Esophagus squamous epithelium (tissue), 5 donors: Measurements from ENCODE around the gene PTPA. TPM values are rescaled to one million over a fixed set of nuclear protein-coding genes. Genes with fewer than 3 reads are reported as not detected.
A peak's percentile ranks its signal among the peaks of the same experiment; 100 is the strongest.

ENCODE experiments used
- DNase-seq: peaks from one replicate; lab custom pipeline; 2025; lab: John Stamatoyannopoulos, UW
- H3K27ac ChIP-seq, 4 donors: fragments of 200-600 bp; sonication (generic); one replicate each; pipeline ENCODE4 v1.5.1; 2016 to 2019; ENCODE audit warnings: mild to moderate bottlenecking in 1 of 4
- H3K27me3 ChIP-seq, 4 donors: fragments of 200-600 bp; sonication (generic); 1 replicate in 3 of 4; 2 replicates in 1 of 4; pipeline versions ENCODE4 v1.5.1 to v1.6.0; 2017 to 2021; ENCODE audit warnings: antibody characterized with exemption in 1 of 4
- H3K36me3 ChIP-seq, 3 donors: fragments of 200-600 bp; sonication (generic); one replicate each; pipeline ENCODE4 v1.5.1; 2016 to 2019
- H3K4me1 ChIP-seq, 3 donors: fragments of 200-600 bp; sonication (generic); one replicate each; pipeline ENCODE4 v1.5.1; 2017 to 2019
- H3K4me3 ChIP-seq, 4 donors: fragments of 200-600 bp; sonication (generic); 1 replicate in 3 of 4; 2 replicates in 1 of 4; pipeline ENCODE4 v1.5.1; 2016 to 2019; ENCODE audit warnings: mild to moderate bottlenecking in 2 of 4, moderate library complexity in 1 of 4
- H3K9me3 ChIP-seq, 3 donors: fragments of 200-600 bp; sonication (generic); one replicate each; pipeline ENCODE4 v1.5.1; 2016 to 2019
- CTCF ChIP-seq, 6 experiments: fragments of 450-650 bp in 4 of 6; fragments of 200-600 bp in 2 of 6; sonication (generic) in 2 of 6; IDR thresholded peaks; one replicate each; pipeline ENCODE4 v1.5.1; 2016 to 2019; ENCODE audit warnings: antibody characterized with exemption in 6 of 6, mild to moderate bottlenecking in 4 of 6, moderate library complexity in 4 of 6
- POLR2A ChIP-seq, 4 donors: fragments of 450-650 bp; IDR thresholded peaks; one replicate each; pipeline ENCODE4 v1.6.1; 2017; ENCODE audit warnings: antibody characterized with exemption in 4 of 4, mild to moderate bottlenecking in 4 of 4, moderate library complexity in 3 of 4
- WGBS, 2 donors: methylation state at CpG; one replicate each; pipeline ENCODE4 v1.1.5; 2018; 5-methylcytosine and 5-hydroxymethylcytosine counted together
- intact Hi-C: fragments of 100-400 bp; cut with DNase I; formaldehyde crosslinking; loops from one replicate; pipeline ENCODE4 v1.15.0; 2022
- total RNA-seq, 4 donors: library from RNA; depleted of rRNA; stranded (reverse); fragments of >200 nt; gene quantifications; one replicate each; pipeline ENCODE4 v1.1.0, GENCODE V29; 2016
- donor health status: DM: yes; HTN: yes; CAD: no.

The PTPA gene
- total RNA-seq, 4 donors from 2014 or later = 59.1 to 110 (median 80.6) TPM

- 76 to 79% methylated on average over 8 to 12 of the region's 19 CpGs for WGBS, 2 donors
- Histone ChIP-seq H3K36me3 (peaks cover 13 to 63% (median 25%) of the 10 kb centered on the region in 3 donors), H3K27me3 (no peaks in the 10 kb centered on the region), H3K27ac (peak overlapping the region; percentile 97 to 99 (median 99)), H3K4me3 (no peak overlapping the region), H3K4me1 (peaks cover 45 to 54% (median 47%) of the 10 kb centered on the region in 3 donors), H3K9me3 (no peaks in the 10 kb centered on the region)
- intact Hi-C loops = loop anchor here (5.0 kb wide), 1 partner anchor 475 kb away; no protein-coding TSS in a partner anchor
- DNase-seq = no peak
- no peak for TF ChIP-seq CTCF (IDR thresholded peaks at IDR 0.05)
- TF ChIP-seq POLR2A (IDR thresholded peaks at IDR 0.05) = no peak
Measured at GRCh38 chr9:129137292-129138143, 26.3 kb downstream of the PTPA start.

DNA sequence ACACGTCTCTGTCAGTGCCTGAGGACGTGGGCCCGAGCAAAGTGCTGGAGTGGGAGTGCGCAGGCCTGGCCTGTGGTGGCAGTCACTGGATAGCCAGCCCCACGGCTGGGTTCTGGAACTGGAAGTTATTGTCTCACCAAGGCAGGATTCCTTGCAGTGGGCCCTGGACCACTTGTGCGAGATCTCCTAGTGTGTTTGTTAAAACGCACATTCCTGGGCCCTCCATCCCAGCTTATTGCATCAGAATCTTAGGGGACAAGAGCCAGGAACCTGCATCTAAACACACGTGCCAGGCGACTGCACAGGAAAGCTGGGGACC lies 26.9 kb downstream of the PTPA start:
- Histone ChIP-seq H3K4me1 (peaks cover 51 to 60% (median 53%) of the 10 kb centered on the region in 3 donors), H3K4me3 (peak overlapping the region in 1 of 4 donors; percentile 63), H3K27me3 (no peaks in the 10 kb centered on the region), H3K27ac (peak overlapping the region; percentile 97 to 99 (median 99)), H3K36me3 (peaks cover 13 to 61% (median 20%) of the 10 kb centered on the region in 3 donors), H3K9me3 (no peaks in the 10 kb centered on the region)
- DNase-seq = no peak
- intact Hi-C loops = loop anchor here (5.0 kb wide), 1 partner anchor 474 kb away; no protein-coding TSS in a partner anchor
- TF ChIP-seq CTCF (IDR thresholded peaks at IDR 0.05) (no peak), POLR2A (IDR thresholded peaks at IDR 0.05) (no peak)
- 50 to 74% methylated on average over 1 to 9 of the region's 9 CpGs for WGBS, 2 donors

DNA sequence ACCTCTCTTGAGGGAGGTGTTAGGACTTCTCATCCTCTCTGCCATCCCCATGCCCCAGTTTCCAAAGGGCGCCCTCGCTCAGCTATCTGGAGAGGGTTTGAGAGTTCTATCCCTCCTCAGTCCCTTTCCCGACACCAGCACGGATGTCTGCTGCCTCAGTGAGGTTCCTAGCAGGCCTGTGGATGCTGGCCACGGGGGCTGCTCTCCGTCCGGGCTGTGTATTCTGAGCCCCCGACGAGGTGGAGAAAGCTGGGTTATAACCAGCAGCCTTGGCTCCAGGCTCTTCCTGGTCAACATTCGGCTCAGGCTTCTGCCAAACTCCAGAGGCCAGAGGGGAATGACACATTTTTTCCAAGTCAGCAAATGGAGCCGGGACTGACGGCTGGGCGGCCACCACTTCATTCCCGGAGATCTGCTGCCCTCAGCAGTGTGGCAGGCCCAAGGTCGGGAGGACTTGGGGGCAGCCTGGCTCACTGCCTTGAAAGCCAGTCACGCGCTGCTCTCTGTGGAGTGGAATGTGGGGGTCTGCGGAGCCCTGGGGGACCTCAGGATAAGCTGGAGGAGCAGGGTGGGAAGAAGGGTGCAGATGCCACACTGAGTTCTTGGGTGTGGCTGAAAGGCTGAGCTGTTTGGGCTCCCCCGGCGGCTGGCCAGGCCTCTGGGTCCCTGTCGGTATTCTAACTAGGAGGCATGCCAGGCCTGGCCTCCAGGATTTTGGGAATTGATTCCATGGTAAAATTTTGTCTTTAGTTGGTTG lies 27.4 kb downstream of the PTPA start:
- intact Hi-C loops = loop anchor here (5.0 kb wide), 1 partner anchor 474 kb away; no protein-coding TSS in a partner anchor
- no peak for DNase-seq
- Histone ChIP-seq H3K4me3 (peak overlapping the region in 2 of 4 donors; percentile 47 to 63), H3K27ac (peak overlapping the region; percentile 97 to 99 (median 99)), H3K9me3 (no peaks in the 10 kb centered on the region), H3K36me3 (peaks cover 13 to 61% (median 24%) of the 10 kb centered on the region in 3 donors), H3K27me3 (no peaks in the 10 kb centered on the region), H3K4me1 (peaks cover 56 to 66% (median 58%) of the 10 kb centered on the region in 3 donors)
- TF ChIP-seq POLR2A (IDR thresholded peaks at IDR 0.05) (peak in 1 of 4 donors; percentile 45), CTCF (IDR thresholded peaks at IDR 0.05) (no peak)
- 21 to 55% methylated on average over 5 of the region's 21 CpGs for WGBS, 2 donors

- intact Hi-C loops = loop anchor here (5.0 kb wide), 1 partner anchor 473 kb away; no protein-coding TSS in a partner anchor
- Histone ChIP-seq H3K4me3 (peak overlapping the region; percentile 32 to 63 (median 46)), H3K36me3 (peaks cover 13 to 61% (median 28%) of the 10 kb centered on the region in 3 donors), H3K9me3 (no peaks in the 10 kb centered on the region), H3K27me3 (no peaks in the 10 kb centered on the region), H3K27ac (peak overlapping the region; percentile 97 to 99 (median 99)), H3K4me1 (peaks cover 57 to 73% (median 60%) of the 10 kb centered on the region in 3 donors)
- 0 to 3% methylated on average over 4 to 6 of the region's 13 CpGs for WGBS, 2 donors
- peak; percentile 93 to 99 (median 96) for TF ChIP-seq CTCF (IDR thresholded peaks at IDR 0.05)
- TF ChIP-seq POLR2A (IDR thresholded peaks at IDR 0.05) = no peak
- DNase-seq = no peak
Measured at GRCh38 chr9:129139233-129139992, 28.2 kb downstream of the PTPA start.
